GM19452 (cell line): ENCODE data around the gene GPS2.
A peak's percentile ranks its signal among the peaks of the same experiment; 100 is the strongest.

ENCODE experiments used
- ATAC-seq: cut with Tn5 transposase; IDR thresholded peaks from one replicate; pipeline ENCODE4 v1.9.1; 2021; ENCODE audit not compliant: unreplicated experiment

Gene GPS2

GRCh38 chr17:7318121-7318860 is 3.1 kb upstream of the GPS2 start:
- ATAC-seq = no peak

GRCh38 chr17:7317161-7317803 is 2.1 kb upstream of the GPS2 start:
- no peak for ATAC-seq

- ATAC-seq = no peak
Observed at GRCh38 chr17:7315570-7316235, 543 bp upstream of the GPS2 start.

- ATAC-seq = no peak
Observed at GRCh38 chr17:7313890-7314718, 1.1 kb downstream of the GPS2 start.

GRCh38 chr17:7313088-7313889 is 1.9 kb downstream of the GPS2 start:
- no peak for ATAC-seq

GRCh38 chr17:7312432-7313087 is 2.6 kb downstream of the GPS2 start:
- ATAC-seq = no peak

- ATAC-seq = no peak
Observed at GRCh38 chr17:7311110-7311705, 4.0 kb downstream of the GPS2 start.

GRCh38 chr17:7309628-7310027 is 5.5 kb downstream of the GPS2 start:
- no peak for ATAC-seq

- ATAC-seq = no peak
Observed at GRCh38 chr17:7308625-7309433, 6.3 kb downstream of the GPS2 start.

- no peak for ATAC-seq
Observed at GRCh38 chr17:7307686-7308624, 7.2 kb downstream of the GPS2 start.

- peak; percentile 73 for ATAC-seq
Observed at GRCh38 chr17:7306911-7307685, 8.1 kb downstream of the GPS2 start, which contains the start of gene EIF5A. Gene EIF5A, plus strand, starts transcription at chr17:7307628. Its CDS starts 2,008 bp downstream, at chr17:7309636.

GRCh38 chr17:7304179-7304578 is 11.0 kb downstream of the GPS2 start:
- ATAC-seq = no peak

- no peak for ATAC-seq
Observed at GRCh38 chr17:7296189-7296861, 18.8 kb downstream of the GPS2 start.

- ATAC-seq = no peak
Observed at GRCh38 chr17:7295230-7296180, 19.7 kb downstream of the GPS2 start.

- no peak for ATAC-seq
Observed at GRCh38 chr17:7294614-7295153, 20.5 kb downstream of the GPS2 start, which contains the start of gene YBX2. Gene YBX2, minus strand, starts transcription at chr17:7294639. Its CDS starts 139 bp downstream, at chr17:7294500.
